Keratinocyte (primary cell): ENCODE data around the gene INSRR. TPM values are rescaled to one million over a fixed set of nuclear protein-coding genes. Genes with fewer than 3 reads are reported as not detected.

Source experiments
- DNase-seq: peaks from one replicate; pipeline ENCODE4 v3.0.0-alpha.2; 2011; ENCODE audit warnings: low read depth, missing footprints, low spot score
- FAIRE-seq: peaks from 2 replicates; lab custom pipeline; 2011; peaks lifted over from hg19 to GRCh38; lab: Jason Lieb, UNC
- H2AFZ ChIP-seq: 2 replicates; pipeline ENCODE4 v1.6.0; 2012; ENCODE audit warnings: low read length, control low read depth, inconsistent platforms; ENCODE audit not compliant: control insufficient read depth
- H3K27ac ChIP-seq: 2 replicates; pipeline ENCODE4 v1.5.1; 2011; ENCODE audit warnings: low read length; ENCODE audit not compliant: control insufficient read depth, insufficient read depth
- H3K27me3 ChIP-seq: 3 replicates; pipeline ENCODE4 v1.6.0; 2011; ENCODE audit warnings: low read length; ENCODE audit not compliant: control insufficient read depth, insufficient read depth; ENCODE audit errors: extremely low read depth
- H3K36me3 ChIP-seq, 2 experiments: 2 replicates in 1 of 2; 3 replicates in 1 of 2; pipeline ENCODE4 v1.5.1; 2011; ENCODE audit warnings: low read length in 2 of 2, mild to moderate bottlenecking in 1 of 2; ENCODE audit not compliant: control insufficient read depth in 2 of 2, insufficient read depth in 2 of 2; ENCODE audit errors: extremely low read depth in 1 of 2
- H3K4me1 ChIP-seq: 3 replicates; pipeline ENCODE4 v1.5.1; 2011; ENCODE audit warnings: low read length; ENCODE audit not compliant: control insufficient read depth, insufficient read depth; ENCODE audit errors: extremely low read depth
- H3K4me2 ChIP-seq: 3 replicates; pipeline ENCODE4 v1.6.0; 2011; ENCODE audit warnings: low read depth, low read length; ENCODE audit not compliant: control insufficient read depth, insufficient read depth; ENCODE audit errors: extremely low read depth
- H3K4me3 ChIP-seq, 3 experiments: fragments of 200-600 bp in 1 of 3; sonication (generic) in 1 of 3; 2 replicates in 2 of 3; 3 replicates in 1 of 3; pipeline ENCODE4 v1.5.1; 2011 to 2016; ENCODE audit warnings: low read length in 3 of 3, mild to moderate bottlenecking in 3 of 3, control low read depth in 2 of 3, inconsistent platforms in 1 of 3, low read depth in 1 of 3, mixed read lengths in 1 of 3, mixed run types in 1 of 3, moderate library complexity in 1 of 3; ENCODE audit not compliant: control insufficient read depth in 2 of 3, insufficient read depth in 2 of 3; ENCODE audit errors: extremely low read depth in 1 of 3
- H3K79me2 ChIP-seq: 2 replicates; pipeline ENCODE4 v1.6.0; 2012; ENCODE audit warnings: low read length; ENCODE audit not compliant: control insufficient read depth, insufficient read depth
- H3K9ac ChIP-seq: 3 replicates; pipeline ENCODE4 v1.6.0; 2011; ENCODE audit warnings: low read length; ENCODE audit not compliant: control insufficient read depth, insufficient read depth; ENCODE audit errors: extremely low read depth
- H3K9me1 ChIP-seq: 3 replicates; pipeline ENCODE4 v1.6.0; 2011; ENCODE audit warnings: low read length; ENCODE audit not compliant: control insufficient read depth, insufficient read depth; ENCODE audit errors: extremely low read depth
- H3K9me3 ChIP-seq: 2 replicates; pipeline ENCODE4 v1.5.1; 2012; ENCODE audit warnings: low read depth, low read length; ENCODE audit not compliant: control insufficient read depth
- H4K20me1 ChIP-seq: 3 replicates; pipeline ENCODE4 v1.6.0; 2011; ENCODE audit warnings: low read length; ENCODE audit not compliant: control insufficient read depth, insufficient read depth; ENCODE audit errors: extremely low read depth
- EZH2 ChIP-seq: IDR thresholded peaks from one replicate; pipeline ENCODE4 v1.6.1; 2012; ENCODE audit warnings: inconsistent platforms, mild to moderate bottlenecking, low read length, moderate library complexity
- dilution Hi-C: fragments of 300-500 bp; cut with MboI; formaldehyde crosslinking; loops from one replicate; pipeline ENCODE4 v1.7.0; 2020; ENCODE audit warnings: low sequenced_read_pairs; ENCODE audit not compliant: extremely low pct_ligation_motif_present
- polyA plus RNA-seq, 5 experiments: library from polyadenylated mRNA; depleted of rRNA in 3 of 5; stranded (reverse) in 3 of 5; stranded (forward) in 1 of 5; unstranded in 1 of 5; fragments of >200 nt; gene quantifications; 1 replicate in 1 of 5; 2 replicates in 3 of 5; 3 replicates in 1 of 5; pipeline versions ENCODE4 v1.2.1 to v1.2.3, GENCODE V29; 2011 to 2012; ENCODE audit warnings: missing spikeins in 2 of 5, low read depth in 1 of 5, low replicate concordance in 1 of 5
- TF ChIP-seq, protein P1 (sequence below), 3 experiments: IDR thresholded peaks in 1 of 3; conservative IDR thresholded peaks in 1 of 3; optimal IDR thresholded peaks in 1 of 3; 2 replicates in 2 of 3; 3 replicates in 1 of 3; pipeline versions ENCODE3 to v1.5.1; 2011; ENCODE audit warnings: low read length in 3 of 3, mild to moderate bottlenecking in 3 of 3, moderate library complexity in 2 of 3, control low read depth in 1 of 3, inconsistent platforms in 1 of 3; ENCODE audit not compliant: insufficient read depth in 2 of 3; ENCODE audit errors: extremely low read depth in 1 of 3

INSRR gene
- polyA plus RNA-seq, 1 donor (not counting 4 experiments of a cell fraction or from before 2014, with no cell fraction given) = not detected

DNA sequence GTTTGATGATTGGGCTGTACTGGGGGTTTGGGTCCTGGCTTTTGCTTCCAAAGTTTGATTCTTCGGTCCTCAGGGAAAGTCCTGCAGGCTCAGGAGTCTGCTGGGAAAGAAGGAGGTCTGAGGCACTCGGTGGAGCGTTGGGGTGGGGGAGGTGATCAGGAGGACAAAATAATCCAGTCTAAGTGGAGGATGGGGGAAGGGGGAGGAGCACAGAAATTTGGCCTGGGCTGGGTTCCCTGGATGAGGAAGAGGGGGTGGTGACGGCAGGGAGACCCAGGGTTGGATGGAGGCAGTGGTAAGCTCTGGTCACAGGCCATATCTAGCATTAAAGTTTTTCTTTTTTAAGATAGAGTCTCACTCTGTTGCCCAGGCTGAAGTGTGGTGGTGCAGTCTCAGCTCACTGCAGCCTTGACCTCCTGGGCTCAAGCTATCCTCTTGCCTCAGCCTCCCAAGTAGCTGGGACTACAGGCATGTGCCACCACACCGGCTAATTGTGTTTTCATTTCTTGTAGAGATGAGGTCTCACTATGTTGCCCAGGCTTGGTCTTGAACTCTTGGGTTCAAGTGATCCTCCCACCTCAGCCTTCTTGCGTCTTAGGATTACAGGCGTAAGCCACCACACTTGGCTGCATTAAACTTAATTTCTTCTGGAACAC is 49.1 kb downstream of the INSRR start:
- no peaks in the 10 kb centered on the region for H4K20me1 ChIP-seq
- dilution Hi-C loops = no loop called here
- peaks cover 0 to 4% of the 10 kb centered on the region in 2 experiments for H3K36me3 ChIP-seq
- H3K4me2 ChIP-seq = no peak overlapping the region
- no peak overlapping the region for H3K27ac ChIP-seq
- TF ChIP-seq EZH2 = no peak
- TF ChIP-seq, protein P1, sequence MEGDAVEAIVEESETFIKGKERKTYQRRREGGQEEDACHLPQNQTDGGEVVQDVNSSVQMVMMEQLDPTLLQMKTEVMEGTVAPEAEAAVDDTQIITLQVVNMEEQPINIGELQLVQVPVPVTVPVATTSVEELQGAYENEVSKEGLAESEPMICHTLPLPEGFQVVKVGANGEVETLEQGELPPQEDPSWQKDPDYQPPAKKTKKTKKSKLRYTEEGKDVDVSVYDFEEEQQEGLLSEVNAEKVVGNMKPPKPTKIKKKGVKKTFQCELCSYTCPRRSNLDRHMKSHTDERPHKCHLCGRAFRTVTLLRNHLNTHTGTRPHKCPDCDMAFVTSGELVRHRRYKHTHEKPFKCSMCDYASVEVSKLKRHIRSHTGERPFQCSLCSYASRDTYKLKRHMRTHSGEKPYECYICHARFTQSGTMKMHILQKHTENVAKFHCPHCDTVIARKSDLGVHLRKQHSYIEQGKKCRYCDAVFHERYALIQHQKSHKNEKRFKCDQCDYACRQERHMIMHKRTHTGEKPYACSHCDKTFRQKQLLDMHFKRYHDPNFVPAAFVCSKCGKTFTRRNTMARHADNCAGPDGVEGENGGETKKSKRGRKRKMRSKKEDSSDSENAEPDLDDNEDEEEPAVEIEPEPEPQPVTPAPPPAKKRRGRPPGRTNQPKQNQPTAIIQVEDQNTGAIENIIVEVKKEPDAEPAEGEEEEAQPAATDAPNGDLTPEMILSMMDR (optimal IDR thresholded peaks at IDR 0.05 in 1 of 3, IDR thresholded peaks at IDR 0.05 in 1 of 3, conservative IDR thresholded peaks at IDR 0.05 in 1 of 3; ENCODE audit: extremely low read depth in 1 of 3, insufficient read depth in 2 of 3, low read length in 3 of 3) = no peak
- H3K9me1 ChIP-seq = no peaks in the 10 kb centered on the region
- H3K79me2 ChIP-seq = no peaks in the 10 kb centered on the region
- DNase-seq (no peak), FAIRE-seq (no peak)
- H3K9ac ChIP-seq = no peak overlapping the region
- H3K4me1 ChIP-seq = peaks cover 36% of the 10 kb centered on the region
- no peaks in the 10 kb centered on the region for H3K27me3 ChIP-seq
- H2AFZ ChIP-seq = no peak overlapping the region
- H3K9me3 ChIP-seq = no peaks in the 10 kb centered on the region
- H3K4me3 ChIP-seq = no peak overlapping the region

DNA sequence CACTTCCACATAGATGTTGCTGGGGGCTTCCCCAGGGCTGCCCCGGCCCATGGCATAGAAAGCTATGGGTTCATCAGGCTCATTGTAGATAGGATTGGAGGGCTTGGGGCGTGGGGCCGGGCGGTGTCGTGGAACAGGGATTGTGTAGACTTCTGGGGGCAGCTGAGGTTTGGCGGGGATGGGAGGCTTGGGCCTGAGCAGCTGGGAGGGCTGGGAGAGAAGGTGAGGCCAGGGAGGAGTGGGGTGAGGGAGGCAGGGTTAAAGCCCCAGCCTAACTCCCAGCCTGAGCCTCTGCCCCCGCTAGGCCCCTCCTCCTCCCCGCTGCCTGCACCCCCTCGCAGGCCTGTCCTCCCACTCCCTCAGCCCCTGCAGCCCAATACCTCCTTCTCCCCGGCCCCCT is 49.6 kb downstream of the INSRR start:
- H4K20me1 ChIP-seq = no peaks in the 10 kb centered on the region
- H3K79me2 ChIP-seq = no peaks in the 10 kb centered on the region
- H3K4me1 ChIP-seq = peaks cover 31% of the 10 kb centered on the region
- no peak for DNase-seq
- no peak overlapping the region for H3K4me3 ChIP-seq
- H3K9me3 ChIP-seq = no peaks in the 10 kb centered on the region
- FAIRE-seq = no peak
- no peak overlapping the region for H3K4me2 ChIP-seq
- no peak overlapping the region for H3K27ac ChIP-seq
- H3K36me3 ChIP-seq = peaks cover 0 to 4% of the 10 kb centered on the region in 2 experiments
- H3K9ac ChIP-seq = no peak overlapping the region
- dilution Hi-C loops = no loop called here
- H3K9me1 ChIP-seq = no peaks in the 10 kb centered on the region
- no peak overlapping the region for H2AFZ ChIP-seq
- no peaks in the 10 kb centered on the region for H3K27me3 ChIP-seq
- no peak for TF ChIP-seq EZH2
- TF ChIP-seq, protein P1 (optimal IDR thresholded peaks at IDR 0.05 in 1 of 3, IDR thresholded peaks at IDR 0.05 in 1 of 3, conservative IDR thresholded peaks at IDR 0.05 in 1 of 3; ENCODE audit: extremely low read depth in 1 of 3, insufficient read depth in 2 of 3, low read length in 3 of 3) = no peak
